ENCODE data around the gene CRYBG1. TPM values are rescaled to one million over a fixed set of nuclear protein-coding genes. Genes with fewer than 3 reads are reported as not detected.
A peak's percentile ranks its signal among the peaks of the same experiment; 100 is the strongest.

CRYBG1 gene
- polyA plus RNA-seq, 1 donor from 2014 or later = 0.73 TPM

GRCh38 chr6:106442395-106442794, 81.9 kb downstream of the CRYBG1 start:
- no peak overlapping the region for H3K4me2 ChIP-seq (ENCODE audit: low read length)
- H2AFZ ChIP-seq (ENCODE audit: low read depth, low read length) = no peak overlapping the region
- H3K4me3 ChIP-seq (ENCODE audit: low read length) = peak overlapping the region; percentile 15
- H3K36me3 ChIP-seq (ENCODE audit: insufficient read depth, low read length) = no peaks in the 10 kb centered on the region
- H3K79me2 ChIP-seq (replicated peaks; ENCODE audit: insufficient read depth, low read length) = no peaks in the 10 kb centered on the region
- TF ChIP-seq EZH2 (IDR thresholded peaks at IDR 0.05; ENCODE audit: borderline replicate concordance, insufficient read depth, low read length, poor library complexity, severe bottlenecking) (no peak), MXI1 (conservative IDR thresholded peaks at IDR 0.05; ENCODE audit: poor library complexity, severe bottlenecking) (no peak), TAF1 (IDR thresholded peaks at IDR 0.05; ENCODE audit: low read depth) (no peak), POLR2AphosphoS5 (IDR thresholded peaks at IDR 0.05) (no peak)
- no peak overlapping the region for H3K9ac ChIP-seq (ENCODE audit: low read length)
- H3K9me2 ChIP-seq (ENCODE audit: insufficient read depth, low read length) = no peaks in the 10 kb centered on the region
- no peaks in the 10 kb centered on the region for H4K20me1 ChIP-seq (ENCODE audit: insufficient read depth)
- H3F3A ChIP-seq (ENCODE audit: insufficient read depth, low read length, poor library complexity, severe bottlenecking) = no peaks in the 10 kb centered on the region
- H3K27ac ChIP-seq (ENCODE audit: low read length) = no peak overlapping the region
- H3K9me3 ChIP-seq (ENCODE audit: low read length) = no peaks in the 10 kb centered on the region
- H3K27me3 ChIP-seq (ENCODE audit: insufficient read depth, low read depth, low read length) = no peaks in the 10 kb centered on the region

GRCh38 chr6:106444777-106445507, 84.4 kb downstream of the CRYBG1 start:
- no peak overlapping the region for H3K4me2 ChIP-seq (ENCODE audit: low read length)

GRCh38 chr6:106445508-106445878, 85.0 kb downstream of the CRYBG1 start:
- H4K20me1 ChIP-seq (ENCODE audit: insufficient read depth) = no peaks in the 10 kb centered on the region
- no peak overlapping the region for H3K4me3 ChIP-seq (ENCODE audit: low read length)
- no peaks in the 10 kb centered on the region for H3K79me2 ChIP-seq (replicated peaks; ENCODE audit: insufficient read depth, low read length)
- H3K9me3 ChIP-seq (ENCODE audit: low read length) = no peaks in the 10 kb centered on the region
- H3K27me3 ChIP-seq (ENCODE audit: insufficient read depth, low read depth, low read length) = no peaks in the 10 kb centered on the region
- no peaks in the 10 kb centered on the region for H3K9me2 ChIP-seq (ENCODE audit: insufficient read depth, low read length)
- no peaks in the 10 kb centered on the region for H3F3A ChIP-seq (ENCODE audit: insufficient read depth, low read length, poor library complexity, severe bottlenecking)
- no peak overlapping the region for H2AFZ ChIP-seq (ENCODE audit: low read depth, low read length)
- no peak overlapping the region for H3K9ac ChIP-seq (ENCODE audit: low read length)
- no peak overlapping the region for H3K4me2 ChIP-seq (ENCODE audit: low read length)
- no peaks in the 10 kb centered on the region for H3K36me3 ChIP-seq (ENCODE audit: insufficient read depth, low read length)
- no peak overlapping the region for H3K27ac ChIP-seq (ENCODE audit: low read length)
- TF ChIP-seq CTCF (IDR thresholded peaks at IDR 0.05; ENCODE audit: poor library complexity, severe bottlenecking) = no peak

More at GRCh38 chr6:106444777-106445507, 84.4 kb downstream of the CRYBG1 start:
- no peaks in the 10 kb centered on the region for H4K20me1 ChIP-seq (ENCODE audit: insufficient read depth)
- no peak overlapping the region for H2AFZ ChIP-seq (ENCODE audit: low read depth, low read length)
- no peaks in the 10 kb centered on the region for H3K9me2 ChIP-seq (ENCODE audit: insufficient read depth, low read length)
- H3K79me2 ChIP-seq (replicated peaks; ENCODE audit: insufficient read depth, low read length) = no peaks in the 10 kb centered on the region
- H3K36me3 ChIP-seq (ENCODE audit: insufficient read depth, low read length) = no peaks in the 10 kb centered on the region
- H3K27me3 ChIP-seq (ENCODE audit: insufficient read depth, low read depth, low read length) = no peaks in the 10 kb centered on the region
- H3K9me3 ChIP-seq (ENCODE audit: low read length) = no peaks in the 10 kb centered on the region
- H3F3A ChIP-seq (ENCODE audit: insufficient read depth, low read length, poor library complexity, severe bottlenecking) = no peaks in the 10 kb centered on the region
- no peak for TF ChIP-seq EP300 (conservative IDR thresholded peaks at IDR 0.05; ENCODE audit: poor library complexity, severe bottlenecking)
- TF ChIP-seq CTCF (IDR thresholded peaks at IDR 0.05; ENCODE audit: poor library complexity, severe bottlenecking) = peak; percentile 81
- TF ChIP-seq EZH2 (IDR thresholded peaks at IDR 0.05; ENCODE audit: borderline replicate concordance, insufficient read depth, low read length, poor library complexity, severe bottlenecking) = no peak
- no peak for TF ChIP-seq POLR2AphosphoS5 (IDR thresholded peaks at IDR 0.05)
- TF ChIP-seq SMC3 (conservative IDR thresholded peaks at IDR 0.05; ENCODE audit: poor library complexity) = peak; percentile 81
- TF ChIP-seq RAD21 (conservative IDR thresholded peaks at IDR 0.05) = peak; percentile 76
- no peak overlapping the region for H3K4me3 ChIP-seq (ENCODE audit: low read length)
- H3K27ac ChIP-seq (ENCODE audit: low read length) = no peak overlapping the region
- no peak overlapping the region for H3K9ac ChIP-seq (ENCODE audit: low read length)
